Stimulated activated CD8-positive, alpha-beta memory T cell treated with anti-CD3 and anti-CD28 coated beads, Interleukin-4, amount 100 ng/mL, for 48 hours (primary cell): Measurements from ENCODE around the gene JTB.

Source experiments
- DNase-seq: peaks from one replicate; pipeline ENCODE4 v3.0.0-alpha.2; 2020

Gene JTB

DNA sequence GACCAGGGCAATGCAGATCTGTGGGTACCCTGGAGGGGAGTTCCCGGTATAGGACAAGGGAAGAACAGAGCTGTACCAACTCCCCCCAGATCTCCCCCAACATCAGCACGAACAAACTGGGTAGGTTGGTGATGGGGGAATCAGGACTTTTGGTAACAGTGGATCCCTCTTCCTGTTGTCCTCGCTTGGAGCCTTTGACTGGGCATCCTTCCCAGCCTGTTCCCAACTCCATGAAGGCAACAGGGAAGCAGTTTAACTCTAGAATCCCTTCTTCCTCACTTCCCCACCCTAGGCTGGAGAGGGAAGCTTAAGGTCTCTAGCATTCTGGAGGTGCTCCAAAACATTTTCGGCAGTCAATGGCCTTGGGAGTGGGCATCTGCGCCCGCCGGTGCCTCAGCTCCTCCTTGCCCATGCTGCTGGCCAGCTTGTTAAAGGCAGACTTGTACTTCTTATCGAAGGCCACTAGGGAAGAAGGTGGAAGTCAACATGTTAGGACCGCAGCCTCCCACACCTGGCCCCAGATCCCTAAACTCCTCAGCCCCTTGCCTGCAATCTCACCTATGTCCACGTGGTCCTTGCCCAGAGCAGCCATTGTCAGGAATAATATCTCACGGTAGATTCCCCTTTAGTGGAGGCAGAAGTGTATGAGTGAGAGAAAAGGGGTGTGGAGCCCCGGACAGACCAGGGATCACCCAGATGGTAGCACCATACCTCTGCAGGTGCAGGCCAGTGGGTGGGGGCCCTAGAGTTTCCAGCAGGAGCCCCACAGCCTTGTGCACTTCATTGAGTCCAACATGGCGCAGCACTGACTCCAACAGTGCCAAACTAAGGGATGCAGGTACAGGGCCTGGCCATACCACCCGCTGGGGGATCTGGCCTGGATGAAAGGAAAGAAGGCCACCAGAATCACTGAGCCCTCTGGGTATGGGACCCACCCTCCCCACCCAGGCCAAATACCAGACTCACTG is 47.2 kb downstream of the JTB start:
- DNase-seq, result no peak

DNA sequence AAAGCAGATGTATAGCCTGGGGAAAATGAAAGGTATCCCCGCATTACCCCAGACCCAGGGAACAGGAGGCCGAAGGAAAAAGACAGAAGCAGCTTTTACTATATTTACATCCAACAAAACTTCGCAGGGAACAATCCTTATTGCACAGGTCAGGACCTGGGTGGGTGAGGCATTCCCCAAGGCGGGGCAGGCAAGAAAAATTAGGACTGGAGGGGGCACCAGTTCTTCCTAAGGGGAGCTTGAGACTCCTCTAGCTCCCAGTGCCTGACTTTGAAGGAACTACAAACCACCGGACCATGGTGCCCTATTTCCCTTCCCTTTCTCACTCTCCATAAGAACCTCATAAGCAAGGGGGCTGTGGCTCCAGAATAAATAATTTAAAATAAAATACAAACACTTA is 48.0 kb downstream of the JTB start:
- DNase-seq, result no peak

GRCh38 chr1:153928791-153929341 is 48.6 kb downstream of the JTB start:
- DNase-seq, result no peak

DNA sequence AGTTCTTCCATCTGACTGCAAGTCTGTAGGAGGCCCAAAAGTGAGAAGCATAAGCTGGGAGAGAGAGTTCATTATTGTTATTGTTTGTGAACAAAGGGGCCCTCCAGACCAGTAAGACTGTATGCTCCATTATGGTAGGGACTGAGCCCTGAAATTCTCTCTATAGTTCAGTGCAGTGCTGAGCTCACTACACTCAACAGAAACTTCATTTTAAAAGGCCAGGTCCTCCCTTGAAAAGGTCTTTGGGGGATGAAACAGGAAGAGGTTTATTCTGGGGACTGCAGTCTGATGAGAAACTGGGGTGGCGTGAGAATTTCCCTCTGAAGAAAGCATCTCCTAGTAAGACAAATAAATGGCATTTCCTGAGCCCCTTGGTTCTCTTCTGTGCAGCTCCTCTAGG is 49.2 kb downstream of the JTB start:
- no peak for DNase-seq

GRCh38 chr1:153926405-153926804 is 51.1 kb downstream of the JTB start:
- DNase-seq, result no peak
